ENCODE data around the gene IMMP2L.

GRCh38 chr7:110724811-110725210 lies 837.5 kb downstream of the IMMP2L start:
- TF ChIP-seq CTCF (IDR thresholded peaks at IDR 0.05; ENCODE audit: borderline replicate concordance, extremely low read depth, low read length, poor library complexity, severe bottlenecking) = no peak
- TF ChIP-seq EZH2 (IDR thresholded peaks at IDR 0.05; ENCODE audit: borderline replicate concordance, low read depth, low read length, severe bottlenecking) = no peak
